Stimulated activated effector memory CD8-positive, alpha-beta T cell treated with anti-CD3 and anti-CD28 coated beads, Interleukin-12 subunit alpha, Interleukin-12 subunit beta, amount 100 ng/mL, for 72 hours (primary cell): ENCODE measurements around the gene TRAPPC5.

ENCODE experiments used
- ATAC-seq: fragments of 150-1000 bp; cut with Tn5 transposase; 2 replicates; pipeline ENCODE4 v1.10.0; 2021
- DNase-seq, 2 donors: peaks; one replicate each; pipeline ENCODE4 v3.0.0; 2021 to 2022; ENCODE audit warnings: low spot score in 2 of 2
- H3K27ac Mint-ChIP-seq: one replicate; pipeline ENCODE4 v1.8.0; 2022; ENCODE audit warnings: mild to moderate bottlenecking, mixed read lengths
- H3K36me3 Mint-ChIP-seq: one replicate; pipeline ENCODE4 v1.8.0; 2022; ENCODE audit warnings: mild to moderate bottlenecking, mixed read lengths
- H3K4me1 Mint-ChIP-seq: one replicate; pipeline ENCODE4 v1.8.0; 2022; ENCODE audit warnings: mixed read lengths
- H3K4me3 Mint-ChIP-seq: one replicate; pipeline ENCODE4 v1.8.0; 2022; ENCODE audit warnings: mild to moderate bottlenecking, mixed read lengths
- H3K9me3 Mint-ChIP-seq: one replicate; pipeline ENCODE4 v1.8.0; 2022; ENCODE audit warnings: mixed read lengths

TRAPPC5 gene

DNA sequence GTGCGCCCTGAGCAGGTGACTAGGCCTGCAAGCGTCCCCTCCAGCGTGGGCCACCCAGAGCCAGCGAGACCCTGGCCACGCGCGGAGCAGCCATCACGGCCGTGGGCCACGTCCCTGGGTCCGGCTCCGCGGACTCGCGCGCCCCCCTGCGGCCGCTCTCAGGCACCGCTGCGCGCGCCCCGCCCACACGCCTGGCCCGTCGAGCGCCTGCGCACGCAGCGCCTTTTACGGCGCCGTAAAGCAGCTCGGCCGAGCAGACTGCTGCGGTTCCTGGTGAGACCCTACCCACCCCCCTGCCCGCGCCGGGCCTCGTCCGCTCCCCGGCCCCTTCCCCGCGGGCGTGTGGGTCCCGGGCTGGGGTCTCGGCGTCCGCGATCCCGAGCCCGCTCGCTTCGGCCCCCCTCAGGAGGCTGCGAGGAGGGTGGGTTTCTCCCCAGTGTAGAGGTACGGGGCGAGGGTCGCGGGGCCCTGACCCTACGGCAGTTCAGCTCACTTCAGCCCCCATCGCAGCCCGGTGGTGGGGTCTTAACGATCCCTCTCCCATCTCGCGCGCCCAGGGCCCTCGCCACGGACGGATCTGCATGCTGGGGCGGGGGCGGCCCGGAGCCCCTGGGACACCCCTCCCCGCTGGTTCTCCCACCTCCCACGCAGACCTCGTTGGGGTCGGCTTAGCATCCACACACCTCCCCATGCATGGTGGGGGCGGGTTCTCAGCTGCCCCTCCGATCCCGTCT, at the start of gene TRAPPC5:
Gene TRAPPC5, plus strand, starts transcription at position 228 of the 734 bp plus-strand sequence. CDS start 1,421 bp downstream, outside the sequence.
- Mint-ChIP-seq H3K9me3 (no peaks in the 10 kb centered on the region), H3K27ac (peak within 1 kb of the TSS; percentile 93), H3K4me1 (peaks cover 62% of the 10 kb centered on the region), H3K4me3 (peak within 1 kb of the TSS; percentile 90), H3K36me3 (peaks cover 50% of the 10 kb centered on the region)
- DNase-seq (peak; percentile 92 to 94), ATAC-seq (peak; percentile 56)

GRCh38 chr19:7631577-7631976, 49.1 kb upstream of the TRAPPC5 start:
- Mint-ChIP-seq H3K4me3 (no peak overlapping the region), H3K36me3 (peaks cover 53% of the 10 kb centered on the region), H3K27ac (no peak overlapping the region), H3K9me3 (no peaks in the 10 kb centered on the region), H3K4me1 (peaks cover 53% of the 10 kb centered on the region)
- ATAC-seq (no peak), DNase-seq (no peak)

DNA sequence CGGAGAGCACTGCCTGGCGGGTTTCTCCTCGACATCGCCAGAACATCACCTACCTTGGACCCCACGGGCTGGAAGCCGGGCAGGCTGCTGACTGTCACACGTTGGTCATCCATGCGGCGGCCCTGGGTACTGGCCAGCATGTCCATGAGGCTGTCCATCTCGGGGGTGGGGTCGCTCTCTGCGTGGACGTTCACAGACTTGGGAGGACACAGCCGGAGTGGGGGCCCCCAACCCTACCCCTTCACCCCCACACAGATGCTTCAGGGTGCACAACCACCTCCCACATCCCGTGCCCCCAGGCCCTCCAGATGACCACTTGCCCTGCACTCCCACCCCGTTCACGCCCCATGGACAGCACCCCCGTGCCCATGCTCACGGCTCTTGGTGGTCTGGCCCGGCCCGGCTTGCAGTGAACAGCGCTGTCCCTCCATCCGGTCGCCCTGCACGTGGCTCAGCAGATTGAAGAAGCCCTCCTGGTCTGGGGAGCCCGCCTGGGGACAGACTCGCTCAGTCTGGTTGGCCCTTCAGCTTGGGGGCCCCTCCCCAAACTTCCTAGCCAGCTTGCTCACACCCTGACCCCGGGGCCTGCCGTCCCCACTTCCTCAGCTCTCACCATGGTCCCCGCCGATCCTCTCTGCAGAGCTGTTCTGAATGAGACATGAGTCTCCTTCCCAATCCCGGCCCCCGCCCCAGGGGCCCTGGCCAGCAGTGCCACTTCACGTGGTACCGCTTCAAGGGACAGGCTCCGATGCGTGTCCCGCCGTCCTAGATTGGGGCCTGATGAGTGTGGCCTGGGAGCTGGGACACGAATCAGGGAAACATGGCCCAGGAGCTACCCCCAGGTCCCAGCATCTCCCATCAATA, 48.1 kb upstream of the TRAPPC5 start:
- Mint-ChIP-seq H3K36me3 (peaks cover 52% of the 10 kb centered on the region), H3K27ac (peak overlapping the region; percentile 52), H3K4me1 (peaks cover 53% of the 10 kb centered on the region), H3K9me3 (no peaks in the 10 kb centered on the region), H3K4me3 (no peak overlapping the region)
- DNase-seq = no peak
- ATAC-seq = no peak

DNA sequence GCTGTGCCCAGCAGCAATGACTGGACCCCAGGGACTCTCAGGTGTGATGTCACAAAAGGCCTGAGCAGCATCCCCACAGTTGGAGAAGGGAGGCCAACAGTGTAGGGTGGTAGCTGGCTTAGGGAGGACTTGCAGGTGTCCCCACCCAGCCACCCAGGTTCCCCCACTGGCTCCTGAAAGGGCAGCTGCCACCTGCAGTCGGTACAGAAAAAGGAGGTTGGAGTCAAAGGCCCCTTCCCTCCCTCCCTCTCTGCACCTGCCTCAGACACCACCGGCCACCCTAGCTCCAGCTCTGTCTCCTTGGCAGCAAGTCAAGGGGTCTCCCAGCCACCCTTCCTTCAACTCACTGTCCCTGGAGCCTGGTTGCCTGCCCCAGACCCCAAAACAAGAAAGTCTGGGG, 46.9 kb upstream of the TRAPPC5 start, which contains the start of gene PCP2:
Gene PCP2, minus strand, starts transcription at position 22 of the 400 bp plus-strand sequence. CDS start 262 bp downstream, outside the sequence.
- Mint-ChIP-seq H3K4me3 (no peak within 1 kb of the TSS), H3K36me3 (peaks cover 57% of the 10 kb centered on the region), H3K27ac (peak within 1 kb of the TSS; percentile 52), H3K4me1 (peaks cover 51% of the 10 kb centered on the region), H3K9me3 (no peaks in the 10 kb centered on the region)
- DNase-seq (no peak), ATAC-seq (no peak)

GRCh38 chr19:7635670-7636069, 45.0 kb upstream of the TRAPPC5 start:
- no peak for ATAC-seq
- Mint-ChIP-seq H3K36me3 (peaks cover 56% of the 10 kb centered on the region), H3K27ac (no peak overlapping the region), H3K4me3 (peak overlapping the region; percentile 78), H3K4me1 (peaks cover 49% of the 10 kb centered on the region), H3K9me3 (no peaks in the 10 kb centered on the region)
- no peak for DNase-seq

- Mint-ChIP-seq H3K27ac (peak overlapping the region; percentile 95), H3K4me1 (peaks cover 44% of the 10 kb centered on the region), H3K36me3 (peaks cover 57% of the 10 kb centered on the region)
These were observed 44.3 kb upstream of the TRAPPC5 start for GRCh38 chr19:7636317-7636690.

GRCh38 chr19:7636691-7637373, 43.8 kb upstream of the TRAPPC5 start, which contains the start of gene STXBP2:
Gene STXBP2 (plus strand): TSS chr19:7637110. CDS start chr19:7637150, 40 bp downstream.
- ATAC-seq = peak; percentile 93
- Mint-ChIP-seq H3K27ac (peak within 1 kb of the TSS; percentile 95), H3K36me3 (peaks cover 53% of the 10 kb centered on the region), H3K4me1 (peaks cover 44% of the 10 kb centered on the region), H3K9me3 (no peaks in the 10 kb centered on the region), H3K4me3 (peak within 1 kb of the TSS; percentile 78)
- peak; percentile 88 to 92 for DNase-seq

More at GRCh38 chr19:7636317-7636690, 44.3 kb upstream of the TRAPPC5 start:
- ATAC-seq = no peak
- H3K9me3 Mint-ChIP-seq = no peaks in the 10 kb centered on the region
- H3K4me3 Mint-ChIP-seq = peak overlapping the region; percentile 78
- DNase-seq = no peak

- Mint-ChIP-seq H3K9me3 (no peaks in the 10 kb centered on the region), H3K36me3 (peaks cover 48% of the 10 kb centered on the region), H3K27ac (peak overlapping the region; percentile 95), H3K4me1 (peaks cover 44% of the 10 kb centered on the region), H3K4me3 (peak overlapping the region; percentile 78)
- DNase-seq (peak in 1 of 2 donors; percentile 71), ATAC-seq (peak; percentile 25)
These were observed 43.0 kb upstream of the TRAPPC5 start for GRCh38 chr19:7637374-7638256.

DNA sequence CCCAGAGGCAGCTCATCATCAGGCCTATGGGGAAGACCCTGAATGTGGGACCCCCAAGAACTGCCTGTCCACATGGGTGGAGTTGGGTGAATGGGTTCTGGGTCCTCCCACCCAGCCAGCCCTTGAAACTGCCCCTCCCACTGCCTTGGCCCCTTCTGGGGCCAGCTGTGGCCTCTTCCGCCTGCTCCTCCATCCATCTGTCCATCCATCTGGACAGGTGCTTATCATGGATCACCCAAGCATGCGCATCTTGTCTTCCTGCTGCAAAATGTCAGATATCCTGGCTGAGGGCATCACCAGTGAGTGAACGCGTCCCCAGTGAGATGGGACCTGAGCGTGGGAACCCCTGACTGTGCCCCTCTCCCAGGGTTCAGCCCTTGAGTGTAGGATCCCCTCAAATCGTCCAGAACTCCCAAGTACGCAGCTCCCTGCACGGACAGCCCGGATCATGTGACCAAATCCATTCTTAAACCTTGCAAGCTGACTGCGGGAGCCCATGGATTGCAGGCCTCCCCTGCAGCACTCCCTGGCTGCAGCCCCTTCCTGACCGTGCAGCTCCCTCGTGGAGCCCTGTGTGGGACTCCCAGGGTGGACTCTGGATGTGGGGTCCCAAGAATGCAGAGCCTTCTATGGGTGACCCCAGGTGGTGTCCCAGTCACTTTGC, 41.7 kb upstream of the TRAPPC5 start:
- peaks cover 55% of the 10 kb centered on the region for H3K36me3 Mint-ChIP-seq
- H3K4me3 Mint-ChIP-seq = peak overlapping the region; percentile 26
- no peaks in the 10 kb centered on the region for H3K9me3 Mint-ChIP-seq
- peaks cover 42% of the 10 kb centered on the region for H3K4me1 Mint-ChIP-seq
- DNase-seq (no peak), ATAC-seq (no peak)
- peak overlapping the region; percentile 34 for H3K27ac Mint-ChIP-seq

DNA sequence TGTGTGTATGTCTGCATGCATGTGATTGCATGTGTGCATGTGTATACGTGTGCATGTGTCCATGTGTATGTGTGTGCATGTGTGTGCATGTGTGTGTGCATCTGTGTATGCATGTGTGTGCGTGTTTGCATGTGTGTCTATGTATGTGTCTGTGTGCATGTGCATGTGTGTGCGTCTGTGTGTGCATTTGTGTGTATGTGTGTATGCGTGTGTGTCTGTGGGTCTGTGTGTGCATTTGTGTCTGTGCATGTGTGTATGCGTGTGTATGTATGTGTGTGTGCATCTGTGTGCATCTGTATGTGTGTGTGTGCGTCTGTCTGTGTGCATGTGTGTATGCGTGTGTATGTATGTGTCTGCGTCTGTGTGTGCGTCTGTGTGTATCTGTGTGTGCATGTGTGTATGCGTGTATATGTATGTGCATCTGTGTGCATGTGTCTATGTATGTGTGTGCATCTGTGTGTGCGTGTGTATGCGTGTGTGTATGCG, 40.7 kb upstream of the TRAPPC5 start:
- H3K4me1 Mint-ChIP-seq = peaks cover 39% of the 10 kb centered on the region
- H3K27ac Mint-ChIP-seq = no peak overlapping the region
- H3K9me3 Mint-ChIP-seq = no peaks in the 10 kb centered on the region
- no peak overlapping the region for H3K4me3 Mint-ChIP-seq
- peaks cover 61% of the 10 kb centered on the region for H3K36me3 Mint-ChIP-seq
- DNase-seq (no peak), ATAC-seq (no peak)

- Mint-ChIP-seq H3K9me3 (no peaks in the 10 kb centered on the region), H3K4me3 (no peak overlapping the region), H3K36me3 (peaks cover 69% of the 10 kb centered on the region), H3K27ac (no peak overlapping the region), H3K4me1 (peaks cover 33% of the 10 kb centered on the region)
- DNase-seq (no peak), ATAC-seq (no peak)
These were observed 39.8 kb upstream of the TRAPPC5 start for GRCh38 chr19:7640803-7641202.

DNA sequence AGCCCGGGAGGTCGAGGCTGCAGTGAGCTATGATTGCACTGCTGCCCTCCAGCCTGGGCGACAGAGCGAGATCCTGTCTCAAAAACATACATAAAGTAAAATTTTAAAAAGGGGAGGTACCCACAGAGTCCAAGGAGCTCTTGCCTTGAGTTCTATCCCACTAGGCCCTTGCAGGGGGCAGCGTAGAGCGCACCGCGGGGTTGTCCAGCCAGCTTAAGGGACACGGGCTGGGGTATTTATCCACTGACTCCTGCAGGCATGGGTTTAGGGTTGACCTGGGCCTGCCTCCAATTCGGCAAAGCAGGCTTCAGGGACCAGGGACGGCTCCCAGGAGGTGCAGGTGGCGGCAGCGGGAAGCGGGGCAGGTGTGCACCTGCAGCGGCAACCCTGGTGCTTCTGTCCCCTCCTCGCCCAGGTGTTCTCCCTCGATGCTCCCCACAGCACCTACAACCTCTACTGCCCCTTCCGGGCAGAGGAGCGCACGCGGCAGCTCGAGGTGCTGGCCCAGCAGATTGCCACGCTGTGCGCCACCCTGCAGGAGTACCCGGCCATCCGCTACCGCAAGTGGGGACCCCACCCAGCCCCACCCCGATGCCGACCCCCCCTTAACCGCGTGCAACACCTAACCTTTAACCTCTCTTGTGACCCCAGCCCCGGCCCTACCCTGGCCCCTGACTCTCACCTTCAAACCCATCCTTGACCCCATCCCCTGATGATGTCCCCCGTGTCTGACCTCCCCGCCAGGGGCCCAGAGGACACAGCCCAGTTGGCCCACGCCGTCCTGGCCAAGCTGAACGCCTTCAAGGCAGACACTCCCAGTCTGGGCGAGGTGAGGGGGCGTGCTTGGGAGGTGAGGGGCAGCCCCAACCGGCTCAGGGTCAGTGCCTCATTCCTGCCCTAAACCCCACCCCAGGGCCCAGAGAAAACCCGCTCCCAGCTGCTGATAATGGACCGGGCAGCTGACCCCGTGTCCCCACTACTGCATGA, 39.0 kb upstream of the TRAPPC5 start:
- H3K4me3 Mint-ChIP-seq = no peak overlapping the region
- no peaks in the 10 kb centered on the region for H3K9me3 Mint-ChIP-seq
- no peak for DNase-seq
- peaks cover 69% of the 10 kb centered on the region for H3K36me3 Mint-ChIP-seq
- peaks cover 29% of the 10 kb centered on the region for H3K4me1 Mint-ChIP-seq
- H3K27ac Mint-ChIP-seq = no peak overlapping the region
- no peak for ATAC-seq
